Stomach (tissue), 9 donors: ENCODE measurements around the gene DLGAP1. TPM values are rescaled to one million over a fixed set of nuclear protein-coding genes. Genes with fewer than 3 reads are reported as not detected.

Source experiments
- DNase-seq, 2 donors: peaks; one replicate each; pipeline versions ENCODE4 v3.0.0 to v3.0.0-alpha.2; 2013 to 2019
- H3K27ac ChIP-seq, 5 donors: fragments of 200-600 bp in 4 of 5; sonication (generic) in 4 of 5; one replicate each; pipeline ENCODE4 v1.5.1; 2013 to 2019; ENCODE audit warnings: mild to moderate bottlenecking in 1 of 5, moderate library complexity in 1 of 5
- H3K27me3 ChIP-seq, 3 donors: fragments of 200-600 bp; sonication (generic); one replicate each; pipeline ENCODE4 v1.5.1; 2017 to 2019; ENCODE audit warnings: mixed run types in 1 of 3
- H3K36me3 ChIP-seq, 4 donors: fragments of 200-600 bp; sonication (generic); 1 replicate in 3 of 4; 2 replicates in 1 of 4; pipeline ENCODE4 v1.5.1; 2016 to 2019
- H3K4me1 ChIP-seq, 4 donors: fragments of 200-600 bp; sonication (generic); one replicate each; pipeline ENCODE4 v1.5.1; 2016 to 2019
- H3K4me3 ChIP-seq, 4 donors: fragments of 200-600 bp; sonication (generic) in 3 of 4; one replicate each; pipeline ENCODE4 v1.5.1; 2016 to 2019; ENCODE audit warnings: mild to moderate bottlenecking in 1 of 4
- H3K9me3 ChIP-seq, 4 donors: fragments of 200-600 bp; sonication (generic); one replicate each; pipeline ENCODE4 v1.5.1; 2016 to 2019
- CTCF ChIP-seq, 7 experiments: fragments of 450-650 bp in 4 of 7; fragments of 200-600 bp in 3 of 7; sonication (generic) in 3 of 7; IDR thresholded peaks; one replicate each; pipeline ENCODE4 v1.5.1; 2016 to 2019; ENCODE audit warnings: antibody characterized with exemption in 7 of 7, control low read depth in 2 of 7, mild to moderate bottlenecking in 1 of 7
- EP300 ChIP-seq: sonication (generic); formaldehyde crosslinking; IDR thresholded peaks from one replicate; pipeline ENCODE4 v1.6.1; 2017; ENCODE audit warnings: antibody characterized with exemption
- POLR2A ChIP-seq, 4 donors: fragments of 450-650 bp; IDR thresholded peaks; one replicate each; pipeline ENCODE4 v1.6.1; 2016; ENCODE audit warnings: antibody characterized with exemption in 4 of 4, control low read depth in 2 of 4, mild to moderate bottlenecking in 1 of 4, moderate library complexity in 1 of 4
- POLR2AphosphoS5 ChIP-seq, 3 donors: sonication (generic); formaldehyde crosslinking; IDR thresholded peaks; one replicate each; pipeline ENCODE4 v1.6.1; 2016; ENCODE audit warnings: antibody characterized with exemption in 3 of 3
- WGBS, 5 donors: extraction: QIAGEN DNeasy Blood & Tissue Kit in 3 of 5; methylation state at CpG; one replicate each; pipeline versions ENCODE4 v1.1.5 to v1.1.7; 2013 to 2018; 5-methylcytosine and 5-hydroxymethylcytosine counted together
- intact Hi-C: fragments of 100-400 bp; cut with DNase I; formaldehyde crosslinking; loops from one replicate; pipeline ENCODE4 v1.15.1; 2023; ENCODE audit warnings: low total_unique reads
- polyA plus RNA-seq, 3 donors: library from polyadenylated mRNA; stranded (reverse); fragments of 200-250 nt; gene quantifications; one replicate each; pipeline ENCODE4 v1.2.3, GENCODE V29; 2013
- total RNA-seq, 5 donors: library from RNA; depleted of rRNA; stranded (reverse); fragments of >200 nt; gene quantifications; one replicate each; pipeline versions ENCODE4 v1.1.0 to v1.2.3, GENCODE V29; 2014 to 2016
- donor health status: healthy with polysubstance abuse.
- donor health status: Bipolar disorder and iron deficiency.
- donor health status: healthy.

The DLGAP1 gene
- total and polyA plus RNA-seq, 8 donors, result 0.06 to 7.0 (median 1.3) TPM; not detected in 1

- 88 to 95% (median 92%) methylated on average over 1 of the region's 1 CpG for WGBS, 5 donors
- DNase-seq, result no peak
- H3K27me3 ChIP-seq, result no peaks in the 10 kb centered on the region
- intact Hi-C loops, result no loop called here
- no peaks in the 10 kb centered on the region for H3K9me3 ChIP-seq
- no peaks in the 10 kb centered on the region for H3K36me3 ChIP-seq
- TF ChIP-seq POLR2A (IDR thresholded peaks at IDR 0.05) (no peak), POLR2AphosphoS5 (IDR thresholded peaks at IDR 0.05) (no peak), CTCF (IDR thresholded peaks at IDR 0.05) (no peak), EP300 (no peak)
- no peaks in the 10 kb centered on the region for H3K4me1 ChIP-seq
- no peak overlapping the region for H3K27ac ChIP-seq
- no peak overlapping the region for H3K4me3 ChIP-seq
These were observed 246.7 kb downstream of the DLGAP1 start for GRCh38 chr18:4208366-4208765.

GRCh38 chr18:4207383-4207985 is 247.6 kb downstream of the DLGAP1 start:
- intact Hi-C loops, result no loop called here
- H3K36me3 ChIP-seq, result no peaks in the 10 kb centered on the region
- 87 to 91% (median 88%) methylated on average over 7 of the region's 7 CpGs for WGBS, 5 donors
- DNase-seq, result no peak
- no peaks in the 10 kb centered on the region for H3K4me1 ChIP-seq
- no peaks in the 10 kb centered on the region for H3K27me3 ChIP-seq
- H3K4me3 ChIP-seq, result no peak overlapping the region
- TF ChIP-seq POLR2A (IDR thresholded peaks at IDR 0.05), result no peak
- TF ChIP-seq CTCF (IDR thresholded peaks at IDR 0.05), result no peak
- no peak for TF ChIP-seq EP300
- no peak for TF ChIP-seq POLR2AphosphoS5 (IDR thresholded peaks at IDR 0.05)
- no peak overlapping the region for H3K27ac ChIP-seq
- H3K9me3 ChIP-seq, result no peaks in the 10 kb centered on the region

GRCh38 chr18:4204438-4204720 is 250.7 kb downstream of the DLGAP1 start:
- WGBS, 5 donors, result 69 to 88% (median 82%) methylated on average over 1 of the region's 1 CpG

GRCh38 chr18:4203568-4204437 is 251.3 kb downstream of the DLGAP1 start:
- WGBS, 5 donors, result 75 to 89% (median 84%) methylated on average over 5 of the region's 5 CpGs

More at GRCh38 chr18:4204438-4204720, 250.7 kb downstream of the DLGAP1 start:
- DNase-seq, result no peak
- H3K4me3 ChIP-seq, result no peak overlapping the region
- intact Hi-C loops, result no loop called here
- no peaks in the 10 kb centered on the region for H3K9me3 ChIP-seq
- no peaks in the 10 kb centered on the region for H3K36me3 ChIP-seq
- no peak overlapping the region for H3K27ac ChIP-seq
- no peak for TF ChIP-seq CTCF (IDR thresholded peaks at IDR 0.05)
- no peak for TF ChIP-seq POLR2AphosphoS5 (IDR thresholded peaks at IDR 0.05)
- no peak for TF ChIP-seq POLR2A (IDR thresholded peaks at IDR 0.05)
- no peak for TF ChIP-seq EP300
- H3K27me3 ChIP-seq, result no peaks in the 10 kb centered on the region
- no peaks in the 10 kb centered on the region for H3K4me1 ChIP-seq

More at GRCh38 chr18:4203568-4204437, 251.3 kb downstream of the DLGAP1 start:
- DNase-seq, result no peak
- Histone ChIP-seq H3K4me3 (no peak overlapping the region), H3K9me3 (no peaks in the 10 kb centered on the region), H3K36me3 (no peaks in the 10 kb centered on the region), H3K27me3 (no peaks in the 10 kb centered on the region), H3K27ac (no peak overlapping the region), H3K4me1 (no peaks in the 10 kb centered on the region)
- intact Hi-C loops, result no loop called here
- TF ChIP-seq EP300 (no peak), POLR2A (IDR thresholded peaks at IDR 0.05) (no peak), CTCF (IDR thresholded peaks at IDR 0.05) (no peak), POLR2AphosphoS5 (IDR thresholded peaks at IDR 0.05) (no peak)
